ENCODE results near the gene MAP2K3.

MAP2K3 gene

GRCh38 chr17:21284319-21285163 lies at the start of gene MAP2K3:
MAP2K3 (plus strand) TSS chr17:21284711; CDS start chr17:21284921, 210 bp downstream.
- DNase-seq (ENCODE audit: low spot score): peak; percentile 100

DNA sequence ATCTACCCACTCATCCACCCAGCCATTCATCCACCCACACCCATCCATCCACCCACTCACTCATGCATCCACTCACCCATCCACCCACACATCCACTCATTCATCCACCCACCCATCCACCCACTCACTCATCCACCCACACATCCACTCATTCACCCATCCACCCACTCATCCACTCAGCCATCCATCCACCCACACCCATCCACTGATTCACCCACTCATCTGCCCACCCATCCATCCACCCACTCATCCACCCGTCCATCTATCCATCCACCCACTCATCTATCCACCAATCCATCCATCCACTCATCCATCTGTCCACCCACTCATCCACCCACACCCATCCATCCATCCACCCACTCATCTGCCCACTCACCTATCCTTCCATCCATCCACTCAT lies 48.6 kb upstream of the MAP2K3 start:
- DNase-seq (ENCODE audit: low spot score): no peak

DNA sequence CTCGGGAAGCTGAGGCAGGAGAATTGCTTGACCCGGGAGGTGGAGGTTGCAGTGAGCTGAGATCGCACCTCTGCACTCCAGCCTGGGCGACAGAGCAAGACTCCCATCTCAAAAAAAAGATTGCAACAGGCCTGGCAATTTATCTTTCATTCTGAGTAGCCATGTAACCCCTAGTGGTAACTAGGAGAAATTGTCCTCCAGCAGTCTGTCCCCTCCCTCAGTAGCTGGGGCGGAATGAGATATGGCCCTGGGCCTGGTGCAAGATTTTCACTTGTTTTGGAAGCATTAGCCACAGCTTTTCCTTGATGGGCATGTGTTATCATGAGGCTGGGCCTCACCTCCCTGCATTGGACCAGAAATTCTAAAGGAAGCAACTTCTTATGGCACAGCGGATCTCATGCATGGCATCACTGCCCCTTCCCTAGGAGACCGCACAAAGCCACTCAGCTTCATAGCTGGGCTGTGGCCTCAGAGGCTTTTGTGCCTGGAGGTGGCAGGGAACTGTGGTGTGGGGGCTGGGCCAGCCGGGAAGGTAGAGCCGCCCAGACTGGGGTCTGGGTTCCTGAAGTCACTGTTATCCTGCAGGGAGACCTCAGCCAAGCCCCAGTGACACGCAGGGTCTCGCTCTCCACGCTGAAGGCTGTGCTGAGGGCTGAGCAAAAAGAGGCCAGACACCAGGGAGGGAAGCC lies 44.7 kb upstream of the MAP2K3 start:
- DNase-seq (ENCODE audit: low spot score): peak; percentile 20

DNA sequence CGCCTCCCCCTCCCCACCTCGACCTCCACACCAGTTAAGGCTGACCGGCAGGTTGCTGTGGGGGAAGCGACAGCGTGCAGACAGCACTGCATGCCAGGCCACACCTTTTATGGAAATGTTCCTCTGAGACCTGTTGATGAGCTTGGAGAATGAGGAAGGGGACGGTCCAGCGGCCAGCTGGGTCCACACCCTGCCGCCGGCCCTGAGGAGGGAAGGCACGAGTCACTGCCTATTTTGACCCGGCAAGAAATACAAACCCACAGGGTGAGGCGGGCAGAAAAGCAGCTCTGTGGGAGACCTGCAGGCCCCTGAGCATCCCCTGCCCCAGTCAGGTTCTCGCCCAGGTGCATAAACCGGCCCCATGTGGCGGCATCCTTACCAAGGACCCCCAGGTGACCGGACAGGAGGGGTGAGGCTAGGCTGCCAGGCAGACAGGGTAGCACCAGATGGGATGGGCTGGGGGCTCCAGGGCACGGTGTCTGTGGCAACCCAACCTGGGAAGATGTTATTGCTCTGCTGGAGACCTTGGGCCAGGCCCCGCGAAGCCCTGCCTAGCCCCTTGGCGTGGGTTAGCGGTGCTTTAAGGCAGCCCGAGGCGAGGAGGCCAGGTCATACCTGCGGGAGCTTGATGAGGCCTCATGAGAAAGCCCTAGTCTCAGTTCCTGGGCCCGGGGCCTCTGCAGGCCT lies 44.0 kb upstream of the MAP2K3 start:
- no peak for DNase-seq (ENCODE audit: low spot score)

DNA sequence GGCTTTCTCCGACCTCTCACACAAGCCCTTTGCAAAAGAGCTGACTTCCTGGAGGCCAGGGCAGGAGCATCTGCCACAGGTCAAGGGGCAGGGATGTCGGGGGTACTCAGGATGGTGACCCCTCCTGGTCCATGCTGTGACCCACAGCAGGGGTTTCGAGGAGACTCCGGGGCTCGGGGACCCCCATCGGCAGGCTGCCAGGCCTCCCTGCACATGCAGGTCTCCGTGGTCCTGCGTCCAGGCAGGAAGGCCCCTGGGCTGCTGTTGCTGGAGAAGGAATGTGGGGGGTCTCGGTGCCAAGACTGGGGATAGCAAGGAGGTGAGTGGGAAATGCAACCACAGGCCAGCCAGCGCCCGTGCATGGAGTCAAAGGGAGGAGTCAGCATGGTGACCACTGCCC lies 42.9 kb upstream of the MAP2K3 start:
- no peak for DNase-seq (ENCODE audit: low spot score)

GRCh38 chr17:21242026-21242697 lies 42.3 kb upstream of the MAP2K3 start:
- no peak for DNase-seq (ENCODE audit: low spot score)

GRCh38 chr17:21242780-21243515 lies 41.6 kb upstream of the MAP2K3 start:
- no peak for DNase-seq (ENCODE audit: low spot score)

- DNase-seq (ENCODE audit: low spot score): no peak
Measured at GRCh38 chr17:21243516-21244303, 40.8 kb upstream of the MAP2K3 start.

DNA sequence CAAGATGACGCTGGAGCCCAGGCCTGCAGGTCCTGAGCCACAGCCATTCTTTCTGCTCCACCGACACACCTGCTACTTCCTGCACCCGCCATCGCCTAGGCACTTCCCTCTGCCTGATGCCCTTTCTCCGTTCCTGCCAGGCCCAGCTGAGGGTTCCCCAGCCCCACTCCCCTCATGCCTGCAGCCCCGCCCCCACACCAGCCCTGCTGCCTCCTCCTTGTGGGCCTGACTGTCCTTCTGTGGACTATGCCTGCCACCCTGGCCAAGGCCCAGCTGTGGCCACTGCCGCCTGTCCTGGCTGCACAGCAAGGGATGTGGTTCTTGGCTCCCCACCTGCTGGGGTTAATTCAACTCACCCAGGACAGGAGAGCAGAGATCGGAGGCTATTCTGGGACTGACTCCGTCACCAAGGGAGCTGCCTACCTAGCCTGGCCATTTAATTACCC lies 38.8 kb upstream of the MAP2K3 start:
- DNase-seq (ENCODE audit: low spot score): no peak

DNA sequence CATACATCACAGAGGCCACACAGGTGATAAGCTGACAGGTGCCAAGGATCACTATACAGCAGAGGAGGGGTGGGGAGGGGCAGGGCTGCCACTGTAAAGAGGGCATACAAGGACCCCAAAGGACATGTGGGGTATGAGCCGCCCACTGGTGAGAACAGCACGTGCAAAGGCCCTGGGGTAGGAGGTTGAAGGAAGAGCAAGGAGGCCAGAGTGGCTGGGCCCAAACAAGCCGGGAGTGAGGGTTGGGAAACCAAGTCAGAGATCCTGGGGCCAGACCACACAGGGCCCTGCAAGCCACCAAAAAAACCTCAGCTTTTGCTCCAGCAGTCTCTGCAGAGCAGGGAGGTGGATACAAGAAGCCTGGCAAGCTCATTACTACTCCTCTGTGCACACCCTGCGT lies 37.8 kb upstream of the MAP2K3 start:
- no peak for DNase-seq (ENCODE audit: low spot score)

GRCh38 chr17:21247552-21248258 lies 36.8 kb upstream of the MAP2K3 start:
- no peak for DNase-seq (ENCODE audit: low spot score)

DNA sequence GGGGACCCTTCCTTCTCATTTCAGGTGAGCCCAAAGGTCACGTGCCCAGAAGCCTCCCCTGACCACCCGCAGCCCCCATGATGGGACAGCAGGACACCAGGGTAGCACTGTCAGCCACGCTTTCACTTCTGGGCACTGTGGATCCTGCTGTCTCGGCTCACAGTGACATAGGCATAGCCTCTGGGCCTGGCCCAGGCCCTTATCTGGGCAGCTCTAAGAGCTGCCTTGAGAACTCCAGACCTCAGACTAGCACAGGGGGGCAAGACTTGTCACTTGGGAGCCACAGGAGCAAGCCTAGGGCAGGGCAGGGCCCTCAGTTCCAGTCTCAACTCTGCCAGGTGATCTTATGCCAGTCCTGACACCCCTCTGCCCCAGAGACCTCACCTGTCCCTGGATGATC lies 36.0 kb upstream of the MAP2K3 start:
- DNase-seq (ENCODE audit: low spot score): no peak

- DNase-seq (ENCODE audit: low spot score): no peak
Measured at GRCh38 chr17:21249086-21249795, 35.3 kb upstream of the MAP2K3 start.

GRCh38 chr17:21249920-21250703 lies 34.4 kb upstream of the MAP2K3 start:
- peak; percentile 36 for DNase-seq (ENCODE audit: low spot score)

GRCh38 chr17:21250854-21251253 lies 33.7 kb upstream of the MAP2K3 start:
- DNase-seq (ENCODE audit: low spot score): no peak

- no peak for DNase-seq (ENCODE audit: low spot score)
Measured at GRCh38 chr17:21251337-21252010, 33.0 kb upstream of the MAP2K3 start.

- no peak for DNase-seq (ENCODE audit: low spot score)
Measured at GRCh38 chr17:21252289-21252795, 32.2 kb upstream of the MAP2K3 start.

Measured in cerebellar cortex (tissue), 1 donor.